ENCODE data around the gene REST. TPM values are rescaled to one million over a fixed set of nuclear protein-coding genes. Genes with fewer than 3 reads are reported as not detected.
A peak's percentile ranks its signal among the peaks of the same experiment; 100 is the strongest.
"Not testable (repeated sequence)": the region's sequence is repeated elsewhere in the genome, so short reads cannot be mapped to it uniquely, and the experiment has no call there.

Gene REST
- total RNA-seq, 1 experiment from 2014 or later = 98.1 TPM

- Histone ChIP-seq H2BK120ac (ENCODE audit: low read depth, low read length, poor library complexity, severe bottlenecking) (no peak overlapping the region), H3K79me2 (ENCODE audit: insufficient read depth, low read length) (no peaks in the 10 kb centered on the region; the same call in 1 of the 2 replicates), H3K79me1 (ENCODE audit: insufficient read depth, low read depth, low read length, poor library complexity, severe bottlenecking) (no peaks in the 10 kb centered on the region), H4K20me1 (ENCODE audit: control insufficient read depth, insufficient read depth, insufficient read length) (no peaks in the 10 kb centered on the region), H4K91ac (ENCODE audit: insufficient read length, low read depth, low read length) (no peak overlapping the region), H3K14ac (ENCODE audit: insufficient read depth, low read length) (no peak overlapping the region), H3K4me2 (ENCODE audit: insufficient read depth, insufficient read length, low read length) (no peak overlapping the region), H2BK12ac (ENCODE audit: insufficient read length, low read depth, low read length) (no peak overlapping the region), H4K8ac (replicated peaks; ENCODE audit: insufficient read length, low read depth, low read length) (no peak overlapping the region), H3K27ac (ENCODE audit: insufficient read length, low read depth, low read length) (no peak overlapping the region), H2BK5ac (ENCODE audit: insufficient read length, low read length) (no peak overlapping the region), H3T11ph (ENCODE audit: low read length) (no peak overlapping the region), H2AFZ (ENCODE audit: low read length) (no peak overlapping the region), H2BK20ac (ENCODE audit: low read depth, low read length, poor library complexity, severe bottlenecking) (no peak overlapping the region), H2AK5ac (ENCODE audit: insufficient read length, low read length) (no peak overlapping the region), H3K23ac (ENCODE audit: insufficient read length, low read depth, low read length) (no peak overlapping the region), H3K56ac (ENCODE audit: insufficient read length, low read depth, low read length) (no peak overlapping the region), H3K27me3 (ENCODE audit: insufficient read depth, low read length) (no peaks in the 10 kb centered on the region), H3K9me3 (ENCODE audit: control insufficient read depth, low read depth, low read length) (no peaks in the 10 kb centered on the region), H3K4ac (ENCODE audit: low read depth, low read length) (no peak overlapping the region), H4K5ac (ENCODE audit: insufficient read length, low read depth, low read length) (no peak overlapping the region), H3K4me1 (ENCODE audit: insufficient read depth, low read length) (no peaks in the 10 kb centered on the region), H2BK15ac (ENCODE audit: low read depth, low read length) (no peak overlapping the region), H3K18ac (ENCODE audit: insufficient read length, low read depth, low read length) (no peak overlapping the region), H3K23me2 (ENCODE audit: insufficient read length, low read depth, low read length, poor library complexity, severe bottlenecking) (no peaks in the 10 kb centered on the region), H3K9ac (ENCODE audit: extremely low read depth, insufficient read length, low read length) (no peak overlapping the region)
- H3K27ac Mint-ChIP-seq = peak overlapping the region in 1 of 3 experiments; percentile 3; a peak in 1 of 7 replicates
- H3K4me3 Mint-ChIP-seq = no peak overlapping the region
- H3K27me3 Mint-ChIP-seq (ENCODE audit: low read depth) = no peaks in the 10 kb centered on the region
- no peak for DNase-seq
- peaks cover 0 to 25% (median 10%) of the 10 kb centered on the region in 3 experiments; a peak in 4 of 7 replicates for H3K36me3 Mint-ChIP-seq (ENCODE audit: insufficient read depth in 1 of 3, low read depth in 3 of 3)
- WGBS (ENCODE audit: extremely low coverage, insufficient read length, low lambda C conversion rate) = no CpG with 5 or more reads among the region's 6 CpGs
- no peak for TF ChIP-seq CTCF (conservative IDR thresholded peaks at IDR 0.05)
- H3K4me1 Mint-ChIP-seq = no peaks in the 10 kb centered on the region
- H3K9me3 Mint-ChIP-seq = no peaks in the 10 kb centered on the region
These were observed 29.6 kb downstream of the REST start for GRCh38 chr4:56937262-56937661.

GRCh38 chr4:56939826-56940225 lies 32.1 kb downstream of the REST start:
- not testable (repeated sequence) for H3K27me3 Mint-ChIP-seq (ENCODE audit: low read depth); H4K91ac ChIP-seq (ENCODE audit: insufficient read length, low read depth, low read length); H3K9me3 Mint-ChIP-seq; H4K20me1 ChIP-seq (ENCODE audit: control insufficient read depth, insufficient read depth, insufficient read length); H3K79me1 ChIP-seq (ENCODE audit: insufficient read depth, low read depth, low read length, poor library complexity, severe bottlenecking); H2BK5ac ChIP-seq (ENCODE audit: insufficient read length, low read length); H3K4me1 ChIP-seq (ENCODE audit: insufficient read depth, low read length); H2BK120ac ChIP-seq (ENCODE audit: low read depth, low read length, poor library complexity, severe bottlenecking); H3K9me3 ChIP-seq (ENCODE audit: control insufficient read depth, low read depth, low read length); H2AFZ ChIP-seq (ENCODE audit: low read length); H3K4ac ChIP-seq (ENCODE audit: low read depth, low read length); H3K4me2 ChIP-seq (ENCODE audit: insufficient read depth, insufficient read length, low read length); H3K23me2 ChIP-seq (ENCODE audit: insufficient read length, low read depth, low read length, poor library complexity, severe bottlenecking); H3K23ac ChIP-seq (ENCODE audit: insufficient read length, low read depth, low read length); H4K8ac ChIP-seq (replicated peaks; ENCODE audit: insufficient read length, low read depth, low read length); H3K27ac Mint-ChIP-seq; H3T11ph ChIP-seq (ENCODE audit: low read length); H3K18ac ChIP-seq (ENCODE audit: insufficient read length, low read depth, low read length); H3K4me3 Mint-ChIP-seq; H3K27me3 ChIP-seq (ENCODE audit: insufficient read depth, low read length); H3K14ac ChIP-seq (ENCODE audit: insufficient read depth, low read length); H2BK12ac ChIP-seq (ENCODE audit: insufficient read length, low read depth, low read length); H2BK20ac ChIP-seq (ENCODE audit: low read depth, low read length, poor library complexity, severe bottlenecking); H3K27ac ChIP-seq (ENCODE audit: insufficient read length, low read depth, low read length); DNase-seq; H3K79me2 ChIP-seq (ENCODE audit: insufficient read depth, low read length); H3K9ac ChIP-seq (ENCODE audit: extremely low read depth, insufficient read length, low read length); H3K4me1 Mint-ChIP-seq; H2AK5ac ChIP-seq (ENCODE audit: insufficient read length, low read length); H3K56ac ChIP-seq (ENCODE audit: insufficient read length, low read depth, low read length); H4K5ac ChIP-seq (ENCODE audit: insufficient read length, low read depth, low read length); H2BK15ac ChIP-seq (ENCODE audit: low read depth, low read length)
- WGBS (ENCODE audit: extremely low coverage, insufficient read length, low lambda C conversion rate) = no CpG with 5 or more reads among the region's 14 CpGs
- peaks cover 0 to 20% (median 10%) of the 10 kb centered on the region in 3 experiments; a peak in 4 of 7 replicates for H3K36me3 Mint-ChIP-seq (ENCODE audit: insufficient read depth in 1 of 3, low read depth in 3 of 3)

Data from H9 (cell line).